Ascending aorta (tissue), 2 donors: ENCODE data around the gene GAK. TPM values are rescaled to one million over a fixed set of nuclear protein-coding genes. Genes with fewer than 3 reads are reported as not detected.

Source experiments
- DNase-seq, 2 donors: peaks; one replicate each; pipeline ENCODE4 v3.0.0-alpha.2; 2019; ENCODE audit warnings: low spot score in 2 of 2
- H3K27ac ChIP-seq, 2 donors: fragments of 200-600 bp; sonication (generic); one replicate each; pipeline ENCODE4 v1.5.1; 2016 to 2017; ENCODE audit warnings: mild to moderate bottlenecking in 1 of 2
- H3K27me3 ChIP-seq: fragments of 200-600 bp; sonication (generic); one replicate; pipeline ENCODE4 v1.5.1; 2017
- H3K36me3 ChIP-seq, 2 donors: fragments of 200-600 bp; sonication (generic); one replicate each; pipeline ENCODE4 v1.5.1; 2016
- H3K4me1 ChIP-seq, 2 donors: fragments of 200-600 bp; sonication (generic); one replicate each; pipeline ENCODE4 v1.5.1; 2016 to 2017; ENCODE audit warnings: mild to moderate bottlenecking in 1 of 2
- H3K4me3 ChIP-seq, 2 donors: fragments of 200-600 bp; sonication (generic); one replicate each; pipeline ENCODE4 v1.5.1; 2016 to 2017; ENCODE audit warnings: mild to moderate bottlenecking in 1 of 2
- H3K9me3 ChIP-seq, 2 donors: fragments of 200-600 bp; sonication (generic); one replicate each; pipeline ENCODE4 v1.5.1; 2016
- intact Hi-C: fragments of 100-400 bp; cut with DNase I; formaldehyde crosslinking; loops from one replicate; pipeline ENCODE4 v1.15.1; 2023
- total RNA-seq: library from RNA; depleted of rRNA; stranded (reverse); fragments of >200 nt; gene quantifications from one replicate; pipeline ENCODE4 v1.1.0, GENCODE V29; 2016
- TF ChIP-seq, protein P1 (sequence below), 3 experiments: fragments of 200-600 bp in 2 of 3; fragments of 450-650 bp in 1 of 3; sonication (generic) in 2 of 3; IDR thresholded peaks; one replicate each; pipeline ENCODE4 v1.5.1; 2016 to 2019; ENCODE audit warnings: antibody characterized with exemption in 3 of 3, mild to moderate bottlenecking in 1 of 3, moderate library complexity in 1 of 3

Gene GAK
- total RNA-seq, 1 donor from 2014 or later: 87.3 TPM

DNA sequence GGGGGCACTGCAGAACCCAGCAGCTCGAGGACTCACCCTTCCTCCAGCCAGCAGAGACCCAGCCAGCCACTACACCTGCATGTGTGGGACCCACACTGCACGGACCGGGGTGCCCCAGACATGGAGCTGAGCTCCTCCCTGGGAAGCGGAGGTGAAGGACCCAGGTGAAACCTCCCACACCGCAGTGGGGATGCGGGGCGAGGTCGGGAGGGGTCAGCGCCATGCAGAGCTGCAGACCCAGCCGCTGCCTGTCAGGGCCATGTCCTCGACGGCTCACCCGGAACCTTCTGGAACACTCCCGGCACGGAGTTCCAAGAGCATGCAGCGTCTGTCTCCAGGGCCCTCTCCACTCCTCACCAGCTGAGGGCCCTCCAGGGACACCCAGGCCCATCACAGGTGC is 42.6 kb downstream of the GAK start:
- H3K9me3 ChIP-seq: no peaks in the 10 kb centered on the region
- H3K4me1 ChIP-seq: no peaks in the 10 kb centered on the region
- intact Hi-C loops: no loop called here
- H3K27me3 ChIP-seq: no peaks in the 10 kb centered on the region
- H3K4me3 ChIP-seq: no peak overlapping the region
- no peak for DNase-seq
- TF ChIP-seq, protein P1, sequence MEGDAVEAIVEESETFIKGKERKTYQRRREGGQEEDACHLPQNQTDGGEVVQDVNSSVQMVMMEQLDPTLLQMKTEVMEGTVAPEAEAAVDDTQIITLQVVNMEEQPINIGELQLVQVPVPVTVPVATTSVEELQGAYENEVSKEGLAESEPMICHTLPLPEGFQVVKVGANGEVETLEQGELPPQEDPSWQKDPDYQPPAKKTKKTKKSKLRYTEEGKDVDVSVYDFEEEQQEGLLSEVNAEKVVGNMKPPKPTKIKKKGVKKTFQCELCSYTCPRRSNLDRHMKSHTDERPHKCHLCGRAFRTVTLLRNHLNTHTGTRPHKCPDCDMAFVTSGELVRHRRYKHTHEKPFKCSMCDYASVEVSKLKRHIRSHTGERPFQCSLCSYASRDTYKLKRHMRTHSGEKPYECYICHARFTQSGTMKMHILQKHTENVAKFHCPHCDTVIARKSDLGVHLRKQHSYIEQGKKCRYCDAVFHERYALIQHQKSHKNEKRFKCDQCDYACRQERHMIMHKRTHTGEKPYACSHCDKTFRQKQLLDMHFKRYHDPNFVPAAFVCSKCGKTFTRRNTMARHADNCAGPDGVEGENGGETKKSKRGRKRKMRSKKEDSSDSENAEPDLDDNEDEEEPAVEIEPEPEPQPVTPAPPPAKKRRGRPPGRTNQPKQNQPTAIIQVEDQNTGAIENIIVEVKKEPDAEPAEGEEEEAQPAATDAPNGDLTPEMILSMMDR (IDR thresholded peaks at IDR 0.05): no peak
- H3K27ac ChIP-seq: no peak overlapping the region
- H3K36me3 ChIP-seq: peaks cover 67 to 78% of the 10 kb centered on the region in 2 donors

DNA sequence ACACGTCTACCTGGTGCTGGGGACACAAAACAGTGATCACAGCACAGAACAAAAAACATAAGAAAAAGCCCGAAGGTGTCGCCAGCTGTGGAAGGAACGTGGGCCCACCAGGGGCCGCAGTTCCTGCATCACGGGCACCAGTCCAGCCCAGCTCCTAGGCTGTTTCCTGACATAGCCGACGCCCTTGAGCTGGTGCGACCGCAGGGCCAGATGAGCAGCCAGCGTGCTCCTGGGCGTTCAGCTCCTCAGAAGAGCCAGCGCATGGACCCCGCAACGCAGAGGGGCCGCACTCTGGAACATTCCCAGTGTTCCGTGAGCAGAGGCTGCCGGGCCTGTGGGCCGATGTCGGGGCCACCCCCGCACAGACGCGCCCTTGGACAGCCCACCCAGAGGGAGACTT is 44.1 kb downstream of the GAK start:
- H3K36me3 ChIP-seq: peaks cover 64 to 81% of the 10 kb centered on the region in 2 donors
- no peaks in the 10 kb centered on the region for H3K27me3 ChIP-seq
- intact Hi-C loops: no loop called here
- H3K4me3 ChIP-seq: no peak overlapping the region
- no peak for DNase-seq
- no peaks in the 10 kb centered on the region for H3K4me1 ChIP-seq
- no peak overlapping the region for H3K27ac ChIP-seq
- no peaks in the 10 kb centered on the region for H3K9me3 ChIP-seq
- TF ChIP-seq, protein P1 (IDR thresholded peaks at IDR 0.05): no peak

DNA sequence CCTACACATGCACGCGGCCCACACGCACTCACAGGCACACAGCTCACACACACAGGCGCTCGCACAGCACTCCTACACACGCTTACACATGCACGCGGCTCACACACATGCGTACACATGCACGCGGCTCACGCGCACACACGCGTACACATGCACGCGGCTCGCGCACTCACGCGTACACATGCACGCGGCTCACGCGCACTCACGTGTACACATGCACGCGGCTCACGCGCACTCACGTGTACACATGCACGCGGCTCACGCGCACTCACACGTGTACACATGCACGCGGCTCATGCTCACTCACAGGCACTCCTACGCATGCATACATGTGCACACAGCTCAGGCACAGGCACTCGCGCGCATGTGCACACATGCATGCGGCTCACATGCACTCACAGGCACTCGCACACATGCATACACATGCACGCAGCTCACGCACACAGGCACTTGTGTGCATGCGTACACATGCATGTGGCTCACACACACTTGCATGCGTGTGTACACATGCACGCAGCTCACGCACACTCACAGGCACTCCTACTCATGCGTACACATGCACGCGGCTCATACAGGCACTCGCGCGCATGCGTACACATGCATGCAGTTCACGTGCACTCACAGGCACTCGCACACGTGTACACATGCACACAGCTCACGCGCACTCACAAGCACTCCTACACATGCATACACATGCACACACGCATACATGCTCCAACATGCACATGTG is 44.9 kb downstream of the GAK start:
- Histone ChIP-seq H3K27me3 (no peaks in the 10 kb centered on the region), H3K4me3 (no peak overlapping the region), H3K36me3 (peaks cover 65 to 81% of the 10 kb centered on the region in 2 donors), H3K4me1 (no peaks in the 10 kb centered on the region), H3K9me3 (no peaks in the 10 kb centered on the region), H3K27ac (no peak overlapping the region)
- intact Hi-C loops: no loop called here
- TF ChIP-seq, protein P1 (IDR thresholded peaks at IDR 0.05): no peak
- no peak for DNase-seq

DNA sequence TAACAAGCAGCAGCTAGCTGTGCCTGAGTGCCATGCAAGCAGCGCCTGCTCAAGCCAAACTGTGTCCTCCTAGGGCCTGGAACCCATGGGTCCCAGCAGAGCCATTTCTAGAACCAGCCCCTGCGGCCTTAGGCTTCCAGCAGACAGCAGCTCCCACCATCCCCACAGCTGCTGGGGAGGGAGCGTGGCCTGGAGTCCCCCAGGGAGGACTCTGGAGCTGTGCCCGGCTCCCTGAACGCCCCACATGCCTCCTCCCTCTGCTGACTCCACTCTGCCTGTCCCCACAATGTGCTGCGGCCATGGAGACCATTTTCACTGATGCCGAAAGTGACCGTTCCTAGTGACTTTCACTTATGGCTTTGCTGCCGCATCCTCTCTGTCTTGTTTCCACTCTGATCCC is 45.9 kb downstream of the GAK start:
- intact Hi-C loops: no loop called here
- Histone ChIP-seq H3K4me3 (no peak overlapping the region), H3K4me1 (no peaks in the 10 kb centered on the region), H3K27ac (no peak overlapping the region), H3K27me3 (no peaks in the 10 kb centered on the region), H3K36me3 (peaks cover 68 to 88% of the 10 kb centered on the region in 2 donors), H3K9me3 (no peaks in the 10 kb centered on the region)
- DNase-seq: no peak
- TF ChIP-seq, protein P1 (IDR thresholded peaks at IDR 0.05): no peak

DNA sequence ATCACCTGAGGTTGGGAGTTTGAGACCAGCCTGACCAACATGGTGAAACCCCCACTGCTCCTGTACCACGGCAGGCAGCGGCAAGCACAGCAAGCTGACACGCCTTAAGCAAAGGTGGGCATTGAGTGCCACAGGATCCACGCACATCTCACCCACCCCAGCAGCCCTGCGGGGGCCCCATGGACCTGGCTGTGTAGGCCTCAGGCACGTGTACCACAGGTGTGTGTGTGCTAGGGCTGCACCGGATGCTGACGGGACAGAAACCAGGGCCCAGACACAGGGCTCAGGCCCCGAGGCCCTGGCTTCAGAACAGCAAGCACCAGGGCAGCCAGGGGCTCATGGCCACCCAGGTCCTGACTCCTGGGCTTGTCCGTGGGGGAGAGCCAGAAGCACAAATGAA is 46.8 kb downstream of the GAK start:
- TF ChIP-seq, protein P1 (IDR thresholded peaks at IDR 0.05): no peak

More for the DNA sequence above, 46.8 kb downstream of the GAK start:
- no peaks in the 10 kb centered on the region for H3K9me3 ChIP-seq
- H3K27me3 ChIP-seq: no peaks in the 10 kb centered on the region
- intact Hi-C loops: no loop called here
- H3K27ac ChIP-seq: no peak overlapping the region
- H3K36me3 ChIP-seq: peaks cover 76 to 92% of the 10 kb centered on the region in 2 donors
- no peak overlapping the region for H3K4me3 ChIP-seq
- no peak for DNase-seq
- H3K4me1 ChIP-seq: no peaks in the 10 kb centered on the region
